GM21786 (cell line): ENCODE results near the gene CCN6.
"Not testable (repeated sequence)": the region's sequence is repeated elsewhere in the genome, so short reads cannot be mapped to it uniquely, and the experiment has no call there.

Source experiments
- ATAC-seq: cut with Tn5 transposase; IDR thresholded peaks from one replicate; pipeline ENCODE4 v1.9.1; 2021; ENCODE audit not compliant: unreplicated experiment

The CCN6 gene

DNA sequence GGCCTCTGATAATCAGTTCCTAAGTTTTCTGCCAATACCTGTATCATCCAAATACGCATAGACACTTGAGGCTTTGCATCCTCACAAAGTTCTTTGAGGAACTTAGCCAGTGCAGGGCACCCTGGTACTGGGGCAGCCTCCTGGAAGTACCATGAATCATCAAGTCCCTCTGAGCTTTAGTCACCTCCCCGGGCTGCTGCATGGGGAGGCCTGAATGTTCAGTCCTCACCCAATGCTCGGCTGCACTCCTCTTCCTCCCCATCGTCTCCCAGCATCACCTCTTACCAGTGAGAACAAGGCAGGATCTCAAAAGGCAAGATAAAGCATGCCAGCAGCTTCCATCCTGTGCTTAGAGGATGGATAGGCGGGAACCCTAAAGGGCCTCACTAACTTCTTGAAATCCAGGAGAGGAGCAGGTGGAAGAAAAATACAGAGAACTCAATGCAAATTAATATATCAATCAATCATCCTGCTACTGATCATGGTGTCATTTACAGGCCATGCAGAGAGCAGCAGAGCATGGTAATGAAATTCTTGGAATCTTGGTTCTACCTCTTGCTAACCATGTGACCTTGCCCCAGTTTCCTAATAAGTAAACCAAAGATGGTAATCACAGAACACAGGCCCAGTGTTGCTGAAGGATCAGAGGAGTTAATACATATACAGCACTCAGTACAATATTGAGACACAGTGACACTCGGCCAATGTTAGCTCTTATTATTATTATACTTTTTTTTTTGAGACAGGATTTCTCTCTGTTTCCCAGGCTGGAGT, 4.7 kb upstream of the CCN6 start:
- no peak for ATAC-seq

DNA sequence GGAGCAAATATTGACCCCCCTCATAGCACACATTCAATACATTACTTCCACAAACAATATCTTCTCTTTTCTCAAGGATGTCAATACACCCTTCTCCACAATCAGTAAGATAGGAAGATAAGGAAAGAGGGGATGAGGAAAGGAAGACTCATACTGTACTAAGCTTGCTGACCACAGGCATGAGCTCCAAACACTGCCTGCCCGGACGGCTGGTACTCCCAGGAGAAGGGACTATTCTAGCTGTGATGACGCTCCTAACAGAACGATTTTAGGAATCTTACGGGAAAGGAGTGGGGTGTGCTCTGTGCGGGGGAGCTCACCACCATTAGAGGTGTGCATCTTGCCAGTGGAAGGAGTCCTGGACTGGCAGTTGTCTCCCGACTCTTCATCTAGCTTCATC, 3.9 kb upstream of the CCN6 start:
- no peak for ATAC-seq

DNA sequence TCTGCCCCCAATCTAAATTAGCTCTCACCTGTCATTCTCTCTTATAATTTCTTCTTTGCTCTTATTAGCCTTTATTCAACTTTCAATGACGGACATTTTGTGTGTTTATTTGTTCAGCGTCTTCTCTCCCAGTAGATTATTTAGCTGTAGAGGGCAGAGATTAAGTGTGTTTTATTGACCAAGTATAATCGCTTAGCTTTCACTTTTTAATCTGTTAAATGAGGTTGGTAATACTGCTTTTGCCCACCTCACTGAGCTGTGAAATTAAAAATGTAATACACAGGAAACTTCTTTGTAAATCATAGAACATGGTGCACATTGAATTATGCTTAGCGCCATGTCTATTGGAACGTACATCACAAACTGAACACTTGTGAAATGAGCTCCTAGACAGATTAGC, 3.5 kb upstream of the CCN6 start:
- ATAC-seq: no peak

DNA sequence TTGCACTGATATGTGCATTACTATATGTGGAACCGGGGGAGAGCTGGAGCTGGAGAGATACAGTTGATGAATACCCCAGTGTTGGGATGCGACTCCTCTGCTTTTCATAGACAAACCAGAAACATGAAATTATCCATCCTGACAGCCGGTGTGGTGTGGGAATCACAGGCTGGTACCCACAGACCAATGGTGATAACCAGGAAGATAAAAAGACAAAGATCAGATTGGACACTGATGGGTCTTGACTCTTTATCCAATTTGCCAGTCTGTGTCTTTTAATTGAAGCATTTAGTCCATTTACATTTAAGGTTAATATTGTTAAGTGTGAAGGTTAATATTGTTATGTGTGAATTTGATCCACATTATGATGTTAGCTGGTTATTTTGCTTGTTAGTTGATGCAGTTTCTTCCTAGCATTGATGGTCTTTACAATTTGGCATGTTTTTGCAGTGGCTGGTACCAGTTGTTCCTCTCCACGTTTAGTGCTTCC, 2.6 kb upstream of the CCN6 start:
- not testable (repeated sequence) for ATAC-seq

DNA sequence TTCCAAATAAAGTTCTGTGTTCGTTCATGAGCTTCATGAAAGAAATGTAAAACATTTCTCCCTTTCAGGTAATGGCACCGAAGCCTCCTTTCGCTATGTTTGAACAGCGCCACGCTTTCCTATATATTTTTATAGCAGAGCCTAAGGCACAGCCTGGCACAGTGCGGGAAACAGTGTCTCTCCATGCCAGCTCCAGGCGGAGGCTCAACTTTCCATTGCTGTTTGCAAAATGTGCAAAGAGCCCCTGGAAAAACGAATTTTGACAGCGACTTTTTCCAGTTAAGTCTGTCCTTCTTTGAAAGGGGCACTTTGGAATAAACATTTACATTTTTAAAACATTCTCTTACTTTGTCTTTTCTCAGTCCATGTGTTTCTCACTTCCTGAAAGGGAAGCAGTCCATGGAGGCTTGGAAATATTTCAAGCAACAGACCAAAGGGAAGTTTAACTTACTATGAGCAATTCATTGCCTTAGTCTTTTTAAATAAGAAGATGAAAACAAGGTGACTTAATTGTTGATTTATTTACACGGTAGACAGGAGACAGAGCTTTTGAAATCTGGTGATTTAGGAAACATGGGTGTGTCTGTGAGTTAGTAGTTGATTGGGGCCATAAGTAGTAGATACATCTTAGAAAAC, 769 bp downstream of the CCN6 start:
- ATAC-seq: no peak

DNA sequence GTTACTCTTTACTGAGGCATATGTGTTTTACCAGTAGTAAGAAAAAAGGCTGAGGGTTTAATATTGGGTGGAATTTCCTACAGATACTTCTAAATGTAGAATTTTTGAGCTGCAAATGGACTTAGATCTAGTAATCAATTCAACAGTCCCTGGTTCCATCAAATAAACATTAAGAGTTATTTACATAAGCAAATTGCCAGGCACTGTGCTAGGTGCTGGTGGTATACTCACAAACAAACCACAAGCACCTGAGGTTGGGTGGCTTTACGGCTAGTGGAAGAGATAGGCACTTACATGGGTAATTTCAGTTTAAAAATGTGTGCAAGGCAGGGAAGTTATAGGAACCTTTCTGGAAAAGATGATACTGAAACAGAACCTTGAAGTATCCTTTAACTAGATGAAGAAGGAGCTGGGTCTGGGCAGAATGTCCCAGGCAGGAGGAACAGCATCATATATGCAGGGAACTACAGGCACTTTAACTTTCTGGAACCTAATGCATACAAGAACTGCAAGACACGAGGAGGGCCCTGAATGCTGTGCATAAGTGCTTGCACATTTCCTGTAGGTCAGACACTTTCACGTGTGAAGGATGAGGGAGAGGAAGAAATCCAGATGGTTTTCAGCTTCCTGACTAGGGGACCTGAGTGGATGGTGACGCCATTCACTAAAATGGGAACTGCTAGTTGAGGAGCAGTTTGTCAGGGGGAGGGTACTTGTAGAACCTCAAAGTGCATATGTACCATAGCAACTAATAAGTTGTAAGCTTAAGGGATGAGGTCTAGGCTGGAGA, 4.5 kb downstream of the CCN6 start:
- no peak for ATAC-seq

DNA sequence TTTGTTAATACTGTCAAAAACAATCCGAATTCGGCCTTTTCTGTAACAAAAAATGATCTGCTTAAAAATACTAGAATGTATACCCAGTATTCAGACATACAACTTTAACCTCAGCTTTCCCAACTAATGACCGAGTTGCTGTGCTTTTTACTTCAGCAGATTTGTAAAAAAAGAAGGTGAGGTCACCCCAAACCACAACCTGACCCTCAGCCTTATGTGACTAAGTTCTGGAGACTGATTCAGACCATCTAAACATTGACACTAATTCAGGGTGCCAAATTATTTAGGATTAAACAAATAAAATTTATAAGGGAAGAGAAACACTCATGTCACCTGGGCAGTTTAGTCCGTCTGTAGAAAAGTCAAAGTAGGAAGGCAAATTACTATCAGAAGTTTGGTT, 7.7 kb downstream of the CCN6 start:
- no peak for ATAC-seq

DNA sequence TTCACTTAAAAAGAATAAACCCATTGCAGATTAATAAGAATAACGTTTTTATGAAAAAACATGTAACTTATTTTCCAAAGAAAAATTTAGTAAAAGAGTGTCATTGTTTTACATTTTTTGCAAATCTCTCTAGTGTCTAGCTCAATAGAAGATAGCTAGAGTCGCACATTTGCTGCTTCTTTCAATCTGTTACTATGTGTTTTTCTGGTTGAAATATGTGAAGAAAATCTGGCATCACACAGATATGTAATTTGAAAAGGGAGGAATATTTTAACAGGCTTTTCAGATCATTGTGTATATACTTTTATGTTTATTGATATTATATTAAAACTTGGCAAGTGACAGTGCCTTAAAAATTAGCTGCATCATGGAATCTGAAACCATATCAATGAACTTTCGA, 9.1 kb downstream of the CCN6 start:
- no peak for ATAC-seq

DNA sequence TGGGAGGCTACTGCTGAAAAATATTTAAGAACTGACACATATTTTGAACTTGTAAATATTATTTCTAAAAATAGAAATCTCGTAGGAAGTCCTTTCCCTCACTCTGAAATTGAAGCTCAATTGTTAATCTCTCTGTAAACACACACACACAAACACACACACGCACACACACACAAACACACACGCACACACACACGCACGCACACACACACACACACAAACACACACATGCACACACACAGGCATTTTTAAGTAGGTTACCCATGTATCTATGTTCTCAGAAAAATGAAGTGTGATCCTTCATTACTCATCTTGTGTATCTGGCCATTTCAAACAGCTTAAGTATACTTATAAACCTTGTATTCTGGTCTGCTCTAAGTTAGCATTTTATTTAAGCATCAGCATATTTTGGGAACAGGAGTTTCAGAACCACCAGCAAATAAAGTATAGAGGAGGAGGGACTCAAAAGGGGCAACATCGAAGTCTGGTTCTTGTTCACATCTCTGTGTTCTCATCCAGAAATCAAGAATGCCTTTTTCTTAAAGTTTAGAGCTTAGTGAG, 11.6 kb downstream of the CCN6 start:
- no peak for ATAC-seq

DNA sequence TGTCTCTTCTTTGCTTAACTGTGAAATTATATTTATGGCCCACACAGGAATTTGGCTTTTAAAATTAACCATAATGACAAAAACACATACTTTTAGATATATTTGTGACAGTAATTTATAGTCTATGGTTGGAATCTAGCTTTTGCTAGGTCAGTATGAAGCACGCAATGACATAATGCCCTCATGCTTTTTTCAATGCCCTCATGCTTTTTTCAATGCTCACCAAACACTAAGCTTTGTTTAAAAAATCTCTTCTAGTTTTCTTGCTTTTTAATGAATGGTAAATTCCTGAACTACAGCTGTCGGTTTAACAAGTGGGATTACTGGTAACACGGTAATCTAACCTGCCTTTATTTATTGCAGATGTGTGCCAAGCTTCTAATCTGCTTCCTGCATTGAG, 12.7 kb downstream of the CCN6 start:
- ATAC-seq: no peak

DNA sequence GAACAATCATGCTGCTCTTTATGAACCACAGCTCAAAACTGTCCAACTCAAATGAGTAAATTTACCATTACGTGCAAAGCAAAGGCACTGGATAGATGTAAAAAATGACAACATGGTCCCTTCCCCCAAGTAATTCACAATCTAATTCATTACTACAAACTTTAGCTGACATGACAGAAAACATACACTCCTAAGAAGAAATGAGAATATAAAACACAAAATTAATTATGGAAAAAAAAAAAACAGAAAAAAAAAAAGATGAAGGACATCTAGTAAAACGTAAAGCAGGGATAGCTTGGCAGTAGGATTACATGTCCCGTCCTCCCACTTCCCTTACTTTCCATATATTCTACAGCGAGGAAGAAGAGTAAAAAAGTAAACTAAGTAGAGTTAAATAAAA, 27.7 kb downstream of the CCN6 start:
- no peak for ATAC-seq

DNA sequence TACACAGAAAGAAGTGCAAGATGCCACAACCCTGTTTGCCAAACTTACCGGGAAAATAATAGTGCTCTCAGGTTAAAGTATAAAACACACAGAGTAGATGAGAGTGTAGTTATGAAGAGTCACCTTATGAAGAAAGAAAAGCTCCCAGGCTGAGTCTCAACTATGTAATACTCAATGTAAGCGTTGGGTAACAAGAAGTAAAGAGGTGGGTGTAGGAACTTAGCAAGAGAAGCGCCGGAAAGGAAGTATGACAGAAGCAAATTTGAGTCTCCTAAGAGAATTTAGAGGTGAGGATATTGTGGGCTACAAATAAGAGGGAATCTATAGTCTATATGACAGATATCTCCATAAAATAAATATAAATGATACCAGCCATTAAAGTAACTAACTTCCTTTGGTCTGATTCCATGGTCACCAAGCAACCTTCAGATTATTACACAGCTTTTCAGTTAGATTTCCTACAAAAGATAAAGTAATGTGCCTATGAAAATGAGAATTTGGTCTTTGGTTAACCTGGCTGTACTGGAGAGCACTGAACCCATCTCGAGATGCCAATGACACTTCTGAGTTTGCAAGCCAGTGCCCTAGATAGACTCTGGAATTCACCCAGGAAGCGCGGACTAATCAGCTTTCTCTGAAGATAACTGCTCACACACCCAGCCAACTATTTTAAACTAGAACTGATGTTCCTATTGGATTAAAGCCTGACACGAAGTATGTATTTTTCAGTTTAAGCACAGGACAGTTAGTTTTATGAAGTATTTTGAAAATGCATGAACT, 31.6 kb downstream of the CCN6 start:
- ATAC-seq: no peak

DNA sequence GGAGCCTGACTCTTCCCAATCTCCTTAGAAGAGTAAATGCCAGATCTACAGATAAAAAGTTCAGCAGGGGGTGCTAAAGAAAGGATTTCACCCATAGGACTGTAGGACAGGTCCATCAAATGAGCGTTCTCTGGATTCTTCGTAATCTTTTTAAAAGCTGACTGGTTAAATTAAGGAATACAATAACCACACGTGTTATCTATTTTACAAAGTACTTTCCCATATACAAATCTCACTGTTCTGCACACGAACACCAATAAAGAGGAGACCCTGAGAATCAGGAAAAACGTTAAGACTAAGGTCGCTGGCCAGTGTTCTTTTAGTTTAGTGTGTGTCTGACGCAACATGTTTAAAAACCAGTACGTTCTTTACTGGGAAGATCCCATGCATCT, 32.8 kb downstream of the CCN6 start:
- ATAC-seq: peak; percentile 22

DNA sequence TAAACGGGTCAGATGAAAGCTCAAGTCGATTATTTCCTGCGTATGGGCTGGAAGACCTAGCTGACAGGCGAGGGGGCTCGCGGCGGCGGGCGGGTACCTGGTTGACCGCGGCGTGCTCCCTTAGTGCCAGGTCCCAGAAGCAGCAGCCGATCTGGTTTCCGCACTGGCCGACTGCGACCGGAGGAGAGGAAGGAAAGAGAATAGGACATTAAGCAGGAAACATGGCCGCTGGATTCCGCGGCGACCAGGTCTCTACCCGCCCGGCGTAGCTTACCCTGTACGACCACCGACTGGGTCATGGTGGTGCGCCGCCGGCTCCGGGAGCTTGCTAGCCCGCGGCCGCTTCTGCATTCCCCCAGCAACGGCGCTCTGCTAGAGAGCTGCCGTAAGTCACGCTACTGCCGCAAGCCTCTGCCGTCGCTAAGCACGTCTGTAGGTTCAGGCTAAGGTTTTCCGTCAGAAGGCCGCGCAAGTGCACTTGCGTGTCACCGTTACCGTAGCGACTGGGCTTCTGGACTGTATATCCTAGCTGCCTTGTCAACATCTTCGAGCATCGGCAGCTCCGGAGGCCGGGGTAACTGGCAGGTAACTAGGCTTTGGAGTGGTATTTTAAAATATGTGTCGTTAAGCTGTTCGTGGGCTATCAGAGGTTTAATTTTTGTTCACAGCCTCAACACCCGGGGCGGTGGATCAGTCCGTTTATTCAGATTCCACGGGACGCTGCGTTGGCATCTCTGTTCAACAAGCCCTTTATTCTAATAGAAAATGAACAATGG, 33.4 kb downstream of the CCN6 start, which contains the start of the genes FAM229B and TUBE1:
FAM229B (plus strand) TSS at position 456 of the 776 bp plus-strand sequence. CDS start 11,693 bp downstream, outside the sequence.
TUBE1 (minus strand) TSS at position 347 of the 776 bp plus-strand sequence; CDS start at position 299, 48 bp downstream.
- ATAC-seq: peak; percentile 98

DNA sequence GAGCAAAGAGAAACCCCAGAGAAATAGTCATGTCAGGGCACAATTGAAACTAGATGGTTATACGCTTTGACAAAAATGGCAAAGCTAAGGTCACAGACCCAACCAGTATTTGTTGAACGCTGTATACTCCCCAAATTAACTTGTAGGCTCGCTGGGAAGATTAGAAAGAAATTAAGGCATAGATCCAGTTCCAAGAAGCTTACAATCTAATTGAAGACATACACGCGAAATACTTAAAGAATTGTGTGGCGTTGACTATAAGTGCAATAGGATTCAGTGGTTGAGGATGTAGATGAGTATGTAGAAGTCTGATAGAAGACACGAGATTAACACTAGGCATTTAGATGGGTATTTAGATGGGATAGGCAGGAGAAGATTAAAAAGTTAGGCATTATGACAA, 34.0 kb downstream of the CCN6 start:
- ATAC-seq: no peak

DNA sequence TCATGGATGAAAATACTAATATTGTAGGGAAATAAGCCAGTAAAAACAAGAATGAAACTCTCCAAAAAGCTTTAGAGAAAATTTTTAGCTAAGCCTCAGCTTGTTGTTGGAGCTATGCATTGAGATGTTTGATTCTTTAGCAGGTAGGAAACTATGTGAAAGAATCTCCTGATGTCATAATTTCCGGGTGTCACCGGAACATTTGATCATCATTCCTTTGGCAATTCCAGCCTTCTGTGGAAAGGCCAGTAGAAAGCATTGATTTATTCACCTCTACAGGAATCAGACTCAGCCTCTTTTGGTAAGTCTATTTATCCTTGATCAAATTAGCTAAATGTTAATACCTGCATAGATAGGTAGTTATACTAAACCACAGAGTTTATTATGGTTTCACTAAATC, 43.0 kb downstream of the CCN6 start:
- no peak for ATAC-seq

DNA sequence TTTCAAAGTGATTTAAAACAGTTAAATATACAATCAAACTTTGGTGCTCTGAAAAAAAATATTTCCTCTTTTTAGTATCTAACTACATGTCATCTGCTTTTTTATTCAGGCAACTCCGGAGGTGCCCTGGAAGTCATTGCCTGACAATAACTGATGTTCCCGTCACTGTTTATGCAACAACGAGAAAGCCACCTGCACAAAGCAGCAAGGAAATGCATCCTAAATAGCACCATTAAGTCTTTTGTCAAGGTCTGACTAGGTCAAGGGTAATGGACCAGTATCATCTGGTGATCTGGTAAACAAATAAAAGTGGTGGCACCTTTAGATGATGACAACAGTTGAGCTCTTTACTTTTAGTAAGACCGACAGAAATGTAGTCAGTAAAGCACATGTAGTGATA, 46.7 kb downstream of the CCN6 start:
- no peak for ATAC-seq

DNA sequence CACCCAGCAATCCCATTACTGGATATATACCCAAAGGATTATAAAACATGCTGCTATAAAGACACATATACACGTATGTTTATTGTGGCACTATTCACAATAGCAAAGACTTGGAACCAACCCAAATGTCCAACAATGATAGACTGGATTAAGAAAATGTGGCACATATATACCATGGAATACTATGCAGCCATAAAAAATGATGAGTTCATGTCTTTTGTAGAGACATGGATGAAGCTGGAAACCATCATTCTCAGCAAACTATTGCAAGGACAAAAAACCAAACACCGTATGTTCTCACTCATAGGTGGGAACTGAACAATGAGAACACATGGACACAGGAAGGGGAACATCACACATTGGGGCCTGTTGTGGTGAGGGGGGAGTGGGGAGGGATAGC, 52.1 kb downstream of the CCN6 start:
- not testable (repeated sequence) for ATAC-seq

DNA sequence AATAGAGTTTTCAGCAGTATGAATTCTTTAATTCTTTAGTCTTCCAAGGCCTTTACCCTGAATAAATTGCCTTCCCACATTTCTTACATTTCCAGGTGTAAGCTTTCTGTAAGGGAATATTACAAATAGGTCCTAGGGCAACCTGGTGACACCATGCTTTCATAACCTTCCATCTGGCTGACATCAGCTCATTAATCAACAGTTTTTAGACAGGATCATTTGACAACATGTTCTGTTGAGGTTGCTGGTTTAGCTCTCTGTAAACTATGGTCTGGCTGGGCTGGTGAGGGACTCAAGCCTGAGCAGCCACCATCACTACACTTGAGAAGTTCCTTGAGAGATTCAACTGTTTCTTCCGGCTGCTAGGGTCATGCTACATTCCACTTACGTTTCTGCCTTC, 52.7 kb downstream of the CCN6 start:
- ATAC-seq: no peak

DNA sequence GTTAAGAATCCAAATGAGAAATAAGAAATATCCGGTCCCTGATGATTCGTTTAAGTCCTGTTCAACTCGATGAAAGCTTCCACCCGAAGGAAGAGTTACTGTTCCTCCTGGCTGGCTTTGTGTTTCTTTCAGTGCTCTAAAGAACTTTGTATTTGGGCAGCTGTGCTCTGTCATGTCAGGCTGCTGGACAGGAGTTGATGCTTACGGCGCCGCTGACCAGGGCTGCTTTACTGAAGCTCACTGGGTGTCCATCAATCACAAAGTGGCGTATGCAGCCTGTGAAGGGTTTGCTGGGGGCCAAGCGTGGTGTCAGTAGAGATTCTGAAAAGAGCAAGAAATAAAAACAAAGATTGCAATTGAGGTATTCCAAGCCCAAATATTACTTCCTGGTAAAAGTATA, 55.4 kb downstream of the CCN6 start:
- no peak for ATAC-seq
